GM21360 (cell line): ENCODE measurements around the gene PIP4K2A.

Experiments used
- ATAC-seq: cut with Tn5 transposase; IDR thresholded peaks from one replicate; pipeline ENCODE4 v1.9.1; 2021; ENCODE audit warnings: mild to moderate bottlenecking, moderate library complexity; ENCODE audit not compliant: unreplicated experiment

The PIP4K2A gene

GRCh38 chr10:22561909-22562308 is 152.5 kb downstream of the PIP4K2A start:
- no peak for ATAC-seq

- no peak for ATAC-seq
Measured at GRCh38 chr10:22560913-22561239, 153.5 kb downstream of the PIP4K2A start.

- ATAC-seq = no peak
Measured at GRCh38 chr10:22560096-22560912, 154.1 kb downstream of the PIP4K2A start.

GRCh38 chr10:22557321-22557720 is 157.1 kb downstream of the PIP4K2A start:
- no peak for ATAC-seq

GRCh38 chr10:22556774-22557173 is 157.6 kb downstream of the PIP4K2A start:
- ATAC-seq = no peak

- no peak for ATAC-seq
Measured at GRCh38 chr10:22554461-22555182, 159.8 kb downstream of the PIP4K2A start.

- ATAC-seq = no peak
Measured at GRCh38 chr10:22553452-22553995, 160.9 kb downstream of the PIP4K2A start.

GRCh38 chr10:22552888-22553378 is 161.4 kb downstream of the PIP4K2A start:
- ATAC-seq = no peak

- ATAC-seq = no peak
Measured at GRCh38 chr10:22551681-22552365, 162.6 kb downstream of the PIP4K2A start.

GRCh38 chr10:22550732-22551131 is 163.6 kb downstream of the PIP4K2A start:
- no peak for ATAC-seq

- no peak for ATAC-seq
Measured at GRCh38 chr10:22548344-22548743, 166.0 kb downstream of the PIP4K2A start.

- ATAC-seq = no peak
Measured at GRCh38 chr10:22545643-22546042, 168.7 kb downstream of the PIP4K2A start.

- no peak for ATAC-seq
Measured at GRCh38 chr10:22544325-22545068, 169.9 kb downstream of the PIP4K2A start.

GRCh38 chr10:22542773-22543172 is 171.6 kb downstream of the PIP4K2A start:
- no peak for ATAC-seq

- no peak for ATAC-seq
Measured at GRCh38 chr10:22541900-22542299, 172.5 kb downstream of the PIP4K2A start.

- no peak for ATAC-seq
Measured at GRCh38 chr10:22539579-22540298, 174.6 kb downstream of the PIP4K2A start.

GRCh38 chr10:22537810-22538209 is 176.6 kb downstream of the PIP4K2A start:
- no peak for ATAC-seq

GRCh38 chr10:22536620-22537019 is 177.8 kb downstream of the PIP4K2A start:
- ATAC-seq = no peak

- no peak for ATAC-seq
Measured at GRCh38 chr10:22534849-22535604, 179.4 kb downstream of the PIP4K2A start.
